ENCODE results near the gene RTN4.

The RTN4 gene, protein sequence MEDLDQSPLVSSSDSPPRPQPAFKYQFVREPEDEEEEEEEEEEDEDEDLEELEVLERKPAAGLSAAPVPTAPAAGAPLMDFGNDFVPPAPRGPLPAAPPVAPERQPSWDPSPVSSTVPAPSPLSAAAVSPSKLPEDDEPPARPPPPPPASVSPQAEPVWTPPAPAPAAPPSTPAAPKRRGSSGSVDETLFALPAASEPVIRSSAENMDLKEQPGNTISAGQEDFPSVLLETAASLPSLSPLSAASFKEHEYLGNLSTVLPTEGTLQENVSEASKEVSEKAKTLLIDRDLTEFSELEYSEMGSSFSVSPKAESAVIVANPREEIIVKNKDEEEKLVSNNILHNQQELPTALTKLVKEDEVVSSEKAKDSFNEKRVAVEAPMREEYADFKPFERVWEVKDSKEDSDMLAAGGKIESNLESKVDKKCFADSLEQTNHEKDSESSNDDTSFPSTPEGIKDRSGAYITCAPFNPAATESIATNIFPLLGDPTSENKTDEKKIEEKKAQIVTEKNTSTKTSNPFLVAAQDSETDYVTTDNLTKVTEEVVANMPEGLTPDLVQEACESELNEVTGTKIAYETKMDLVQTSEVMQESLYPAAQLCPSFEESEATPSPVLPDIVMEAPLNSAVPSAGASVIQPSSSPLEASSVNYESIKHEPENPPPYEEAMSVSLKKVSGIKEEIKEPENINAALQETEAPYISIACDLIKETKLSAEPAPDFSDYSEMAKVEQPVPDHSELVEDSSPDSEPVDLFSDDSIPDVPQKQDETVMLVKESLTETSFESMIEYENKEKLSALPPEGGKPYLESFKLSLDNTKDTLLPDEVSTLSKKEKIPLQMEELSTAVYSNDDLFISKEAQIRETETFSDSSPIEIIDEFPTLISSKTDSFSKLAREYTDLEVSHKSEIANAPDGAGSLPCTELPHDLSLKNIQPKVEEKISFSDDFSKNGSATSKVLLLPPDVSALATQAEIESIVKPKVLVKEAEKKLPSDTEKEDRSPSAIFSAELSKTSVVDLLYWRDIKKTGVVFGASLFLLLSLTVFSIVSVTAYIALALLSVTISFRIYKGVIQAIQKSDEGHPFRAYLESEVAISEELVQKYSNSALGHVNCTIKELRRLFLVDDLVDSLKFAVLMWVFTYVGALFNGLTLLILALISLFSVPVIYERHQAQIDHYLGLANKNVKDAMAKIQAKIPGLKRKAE

DNA sequence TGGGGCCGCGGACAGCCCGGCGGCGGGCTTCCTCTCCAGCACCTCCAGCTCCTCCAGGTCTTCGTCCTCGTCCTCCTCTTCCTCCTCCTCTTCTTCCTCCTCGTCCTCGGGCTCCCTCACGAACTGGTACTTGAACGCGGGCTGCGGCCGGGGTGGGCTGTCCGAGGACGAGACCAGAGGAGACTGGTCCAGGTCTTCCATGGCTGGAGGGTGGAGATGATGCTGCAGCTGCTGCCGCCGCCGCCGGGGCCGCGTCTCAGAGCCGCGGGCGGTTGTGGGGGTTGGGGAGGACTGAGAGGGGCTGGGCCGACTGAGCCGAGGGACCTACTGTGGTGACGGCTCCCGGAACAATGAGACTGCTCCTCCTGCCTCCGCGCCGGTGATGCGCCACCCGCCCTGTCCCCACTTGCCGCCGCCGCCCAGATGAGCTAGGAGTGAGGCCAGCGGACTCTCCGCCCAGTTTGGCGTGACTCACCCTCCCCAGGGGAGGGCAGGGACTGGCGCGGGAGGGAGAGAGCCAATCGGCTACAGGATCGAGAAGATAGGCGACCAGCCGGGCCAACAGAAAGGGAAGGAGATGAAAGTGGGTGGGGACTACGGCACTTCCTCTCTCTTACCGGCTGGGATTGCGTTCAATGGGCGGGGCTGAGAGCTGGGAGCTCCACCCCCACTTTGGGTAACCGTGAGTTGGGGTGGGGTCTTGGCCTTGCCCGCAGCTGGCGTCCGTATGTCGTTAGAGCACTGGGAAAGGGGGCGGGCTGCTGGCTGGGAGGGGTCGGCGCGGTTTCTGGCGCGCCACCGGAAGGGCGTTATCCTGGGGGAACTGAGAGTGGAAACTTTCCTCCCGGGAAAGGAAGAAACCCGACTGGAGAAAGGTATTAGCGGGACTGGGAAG, at the start of gene RTN4:
Gene RTN4 (minus strand): TSS at position 352 of the 895 bp plus-strand sequence. CDS start 151 bp downstream, at position 201.
- peaks cover 0 to 36% (median 23%) of the 10 kb centered on the region in 4 donors for H3K4me1 ChIP-seq
- peak within 1 kb of the TSS; percentile 69 to 98 for H3K4me3 ChIP-seq
- TF ChIP-seq, protein P1, sequence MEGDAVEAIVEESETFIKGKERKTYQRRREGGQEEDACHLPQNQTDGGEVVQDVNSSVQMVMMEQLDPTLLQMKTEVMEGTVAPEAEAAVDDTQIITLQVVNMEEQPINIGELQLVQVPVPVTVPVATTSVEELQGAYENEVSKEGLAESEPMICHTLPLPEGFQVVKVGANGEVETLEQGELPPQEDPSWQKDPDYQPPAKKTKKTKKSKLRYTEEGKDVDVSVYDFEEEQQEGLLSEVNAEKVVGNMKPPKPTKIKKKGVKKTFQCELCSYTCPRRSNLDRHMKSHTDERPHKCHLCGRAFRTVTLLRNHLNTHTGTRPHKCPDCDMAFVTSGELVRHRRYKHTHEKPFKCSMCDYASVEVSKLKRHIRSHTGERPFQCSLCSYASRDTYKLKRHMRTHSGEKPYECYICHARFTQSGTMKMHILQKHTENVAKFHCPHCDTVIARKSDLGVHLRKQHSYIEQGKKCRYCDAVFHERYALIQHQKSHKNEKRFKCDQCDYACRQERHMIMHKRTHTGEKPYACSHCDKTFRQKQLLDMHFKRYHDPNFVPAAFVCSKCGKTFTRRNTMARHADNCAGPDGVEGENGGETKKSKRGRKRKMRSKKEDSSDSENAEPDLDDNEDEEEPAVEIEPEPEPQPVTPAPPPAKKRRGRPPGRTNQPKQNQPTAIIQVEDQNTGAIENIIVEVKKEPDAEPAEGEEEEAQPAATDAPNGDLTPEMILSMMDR (IDR thresholded peaks at IDR 0.05), result peak in 1 of 2 experiments; percentile 19
- no peaks in the 10 kb centered on the region for H3K27me3 ChIP-seq
- peak within 1 kb of the TSS; percentile 96 to 99 for H3K27ac ChIP-seq
- peak; percentile 99 to 100 for DNase-seq
- intact Hi-C loops (cut with DNase I; ENCODE audit: low total_unique reads), result loop anchor here (2.0 to 5.0 kb wide), 2 partner anchors 38 to 117 kb away; no protein-coding TSS in a partner anchor
- no peaks in the 10 kb centered on the region for H3K9me3 ChIP-seq
- peaks cover 0 to 4% (median 0%) of the 10 kb centered on the region in 3 donors for H3K36me3 ChIP-seq

- no peaks in the 10 kb centered on the region for H3K27me3 ChIP-seq
- no peaks in the 10 kb centered on the region for H3K36me3 ChIP-seq
- H3K9me3 ChIP-seq, result no peaks in the 10 kb centered on the region
- peak overlapping the region; percentile 75 to 85 for H3K27ac ChIP-seq
- no peak for DNase-seq
- intact Hi-C loops (cut with DNase I; ENCODE audit: low total_unique reads), result loop anchor here (5.0 kb wide), 1 partner anchor 52 kb away; no protein-coding TSS in a partner anchor
- H3K4me1 ChIP-seq, result peaks cover 0 to 72% (median 44%) of the 10 kb centered on the region in 4 donors
- TF ChIP-seq, protein P1 (IDR thresholded peaks at IDR 0.05), result no peak
- H3K4me3 ChIP-seq, result no peak overlapping the region
Observed at GRCh38 chr2:55099493-55099877, 49.2 kb upstream of the RTN4 start.

DNA sequence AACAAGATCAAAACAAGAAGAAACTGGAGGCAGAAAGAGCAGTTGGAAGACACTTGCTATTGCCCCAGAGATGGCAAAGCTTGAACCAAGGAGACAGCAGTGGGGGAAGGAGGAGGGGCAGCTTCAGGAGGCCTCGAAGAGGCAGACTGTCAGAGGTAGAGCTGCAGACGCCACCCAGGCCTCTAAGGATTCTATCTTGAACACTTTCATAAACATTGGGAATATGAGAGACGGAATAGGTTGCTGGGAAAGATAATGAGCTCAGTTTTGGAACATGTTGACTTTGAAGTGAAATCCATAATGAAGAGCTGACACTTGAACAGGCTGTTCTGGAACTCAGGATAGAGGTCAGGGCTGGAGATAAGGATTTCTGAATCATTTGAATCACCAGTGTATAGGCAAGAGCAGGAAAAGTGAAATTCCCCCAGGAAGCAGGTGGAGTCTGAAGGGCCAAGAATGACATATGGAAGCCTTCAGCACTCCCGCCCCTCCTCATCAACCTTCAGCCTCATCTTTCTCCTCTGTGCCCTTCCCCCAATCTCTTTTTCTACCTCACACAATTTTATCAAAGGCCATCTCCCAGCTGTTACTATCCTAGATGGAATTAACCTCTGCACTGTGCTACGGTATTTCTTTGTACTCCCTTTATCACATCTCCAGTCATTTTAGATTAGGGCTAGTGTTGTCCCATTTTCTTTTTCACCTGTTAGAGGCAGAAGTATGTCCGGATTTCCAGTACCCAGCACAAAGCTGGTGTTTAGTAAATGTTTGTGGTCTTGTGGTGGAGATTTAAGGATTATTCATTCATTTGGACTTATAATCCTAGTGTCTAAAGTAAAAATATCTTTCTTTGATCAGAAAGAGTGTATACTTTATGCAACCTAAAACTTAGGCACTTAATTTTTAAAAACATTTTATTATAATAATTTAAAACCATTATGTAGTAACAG, 47.5 kb upstream of the RTN4 start:
- intact Hi-C loops (cut with DNase I; ENCODE audit: low total_unique reads), result loop anchor here (5.0 kb wide), 1 partner anchor 50 kb away; no protein-coding TSS in a partner anchor
- Histone ChIP-seq H3K4me1 (peaks cover 0 to 64% (median 44%) of the 10 kb centered on the region in 4 donors), H3K36me3 (no peaks in the 10 kb centered on the region), H3K27me3 (no peaks in the 10 kb centered on the region), H3K9me3 (no peaks in the 10 kb centered on the region), H3K4me3 (no peak overlapping the region), H3K27ac (peak overlapping the region; percentile 39 to 85)
- peak in 1 of 2 donors; percentile 47 for DNase-seq
- TF ChIP-seq, protein P1 (IDR thresholded peaks at IDR 0.05), result no peak

DNA sequence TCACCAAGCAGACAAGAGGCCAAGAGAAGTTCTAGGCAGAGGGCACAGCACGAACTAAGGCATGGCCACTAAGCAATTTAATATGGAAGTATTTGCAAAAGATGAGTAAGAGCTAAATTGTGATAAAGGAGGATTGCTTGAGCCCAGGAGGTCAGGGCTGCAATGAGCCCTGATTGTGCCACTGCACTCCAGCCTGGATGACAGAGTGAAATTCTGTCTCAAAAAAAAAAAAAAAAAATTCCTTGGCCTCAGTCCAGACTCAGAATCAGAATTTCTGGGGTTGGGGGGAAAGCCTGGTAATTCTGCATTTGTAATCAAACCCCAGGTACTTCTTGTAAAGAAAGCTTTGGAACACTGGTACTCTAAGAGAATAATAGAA, 46.8 kb upstream of the RTN4 start:
- no peaks in the 10 kb centered on the region for H3K36me3 ChIP-seq
- peak overlapping the region; percentile 39 to 85 for H3K27ac ChIP-seq
- intact Hi-C loops (cut with DNase I; ENCODE audit: low total_unique reads), result loop anchor here (5.0 kb wide), 1 partner anchor 50 kb away; no protein-coding TSS in a partner anchor
- DNase-seq, result no peak
- no peaks in the 10 kb centered on the region for H3K27me3 ChIP-seq
- peaks cover 0 to 57% (median 41%) of the 10 kb centered on the region in 4 donors for H3K4me1 ChIP-seq
- TF ChIP-seq, protein P1 (IDR thresholded peaks at IDR 0.05), result no peak
- H3K9me3 ChIP-seq, result no peaks in the 10 kb centered on the region
- H3K4me3 ChIP-seq, result no peak overlapping the region

All from tibial artery (tissue), 4 donors.